HG02885 (cell line): ENCODE data around the gene ATP10A.
"Not testable (repeated sequence)": the region's sequence is repeated elsewhere in the genome, so short reads cannot be mapped to it uniquely, and the experiment has no call there.

Experiments used
- ATAC-seq: cut with Tn5 transposase; IDR thresholded peaks from one replicate; pipeline ENCODE4 v1.9.1; 2021; ENCODE audit warnings: mild to moderate bottlenecking; ENCODE audit not compliant: unreplicated experiment, poor library complexity

ATP10A gene

DNA sequence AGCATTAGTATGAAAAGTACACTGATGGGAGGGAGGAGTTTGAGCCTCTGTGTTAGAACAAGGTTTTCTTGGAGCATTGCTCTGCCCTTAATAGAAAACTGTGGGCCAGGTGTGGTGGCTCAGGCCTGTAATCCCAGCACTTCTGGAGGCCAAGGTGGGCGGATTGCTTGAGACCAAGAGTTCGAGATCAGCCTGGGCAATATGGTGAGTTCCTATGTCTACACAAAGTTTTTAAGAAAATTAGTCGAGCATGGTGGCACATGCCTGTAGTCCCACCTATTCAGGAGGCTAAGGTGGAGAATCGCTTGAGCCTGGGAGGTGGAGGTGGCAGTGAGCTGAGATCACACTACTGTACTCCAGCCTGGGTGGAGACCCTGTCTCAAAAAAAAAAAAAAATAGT, 103.7 kb downstream of the ATP10A start:
- no peak for ATAC-seq

GRCh38 chr15:25758612-25759011, 104.5 kb downstream of the ATP10A start:
- not testable (repeated sequence) for ATAC-seq

GRCh38 chr15:25743548-25744275, 119.4 kb downstream of the ATP10A start:
- ATAC-seq, result no peak

GRCh38 chr15:25742776-25743547, 120.2 kb downstream of the ATP10A start:
- ATAC-seq, result no peak

DNA sequence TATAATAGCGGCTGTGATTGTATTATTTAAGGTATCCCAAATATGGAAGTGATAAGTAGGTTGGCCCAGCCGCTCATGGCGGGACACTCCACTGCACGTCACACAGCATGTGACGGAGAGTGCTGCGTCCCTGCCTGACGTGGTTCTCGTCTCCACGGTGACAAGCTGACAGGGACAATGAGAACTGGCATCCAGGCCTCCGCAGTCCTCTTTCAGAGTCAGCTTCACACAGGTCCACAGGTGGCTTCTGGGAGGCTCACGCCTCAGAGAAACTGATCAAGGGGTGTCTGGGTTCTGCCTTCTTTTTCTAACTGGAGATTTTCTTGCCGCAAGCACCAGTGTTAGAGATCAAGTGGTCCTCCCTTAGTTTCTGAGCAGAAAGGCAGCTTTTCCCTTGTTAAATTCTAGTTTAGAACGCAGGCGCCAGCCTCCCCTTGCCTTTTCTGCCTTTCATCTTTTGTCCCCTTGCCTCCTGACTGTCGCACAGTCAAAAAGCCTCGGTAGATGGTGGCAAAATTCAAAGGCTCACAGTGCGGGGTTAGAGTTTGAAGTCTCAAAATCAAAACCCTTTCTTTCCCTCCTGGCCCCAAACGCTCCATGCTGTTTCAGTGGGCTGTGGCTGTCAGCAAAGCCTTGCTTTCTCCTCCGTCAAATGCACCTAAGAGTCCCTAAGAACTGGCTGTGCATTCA, 120.9 kb downstream of the ATP10A start:
- ATAC-seq, result no peak

DNA sequence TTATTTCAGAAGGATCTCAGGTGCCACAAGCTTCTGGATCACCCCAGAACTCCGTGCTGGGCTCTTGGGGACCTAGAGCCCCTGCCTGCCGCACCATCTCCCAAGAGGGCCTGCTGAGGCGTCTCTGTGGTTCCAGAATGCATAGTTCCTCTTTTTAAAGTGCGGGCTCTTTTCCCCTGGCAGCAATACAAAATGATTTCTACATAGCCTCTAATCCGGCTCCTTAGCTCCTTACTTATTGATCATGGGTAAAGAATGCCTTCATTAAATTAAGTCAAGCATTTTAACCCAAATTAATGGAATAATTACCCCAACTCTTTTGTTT, 121.9 kb downstream of the ATP10A start:
- no peak for ATAC-seq

DNA sequence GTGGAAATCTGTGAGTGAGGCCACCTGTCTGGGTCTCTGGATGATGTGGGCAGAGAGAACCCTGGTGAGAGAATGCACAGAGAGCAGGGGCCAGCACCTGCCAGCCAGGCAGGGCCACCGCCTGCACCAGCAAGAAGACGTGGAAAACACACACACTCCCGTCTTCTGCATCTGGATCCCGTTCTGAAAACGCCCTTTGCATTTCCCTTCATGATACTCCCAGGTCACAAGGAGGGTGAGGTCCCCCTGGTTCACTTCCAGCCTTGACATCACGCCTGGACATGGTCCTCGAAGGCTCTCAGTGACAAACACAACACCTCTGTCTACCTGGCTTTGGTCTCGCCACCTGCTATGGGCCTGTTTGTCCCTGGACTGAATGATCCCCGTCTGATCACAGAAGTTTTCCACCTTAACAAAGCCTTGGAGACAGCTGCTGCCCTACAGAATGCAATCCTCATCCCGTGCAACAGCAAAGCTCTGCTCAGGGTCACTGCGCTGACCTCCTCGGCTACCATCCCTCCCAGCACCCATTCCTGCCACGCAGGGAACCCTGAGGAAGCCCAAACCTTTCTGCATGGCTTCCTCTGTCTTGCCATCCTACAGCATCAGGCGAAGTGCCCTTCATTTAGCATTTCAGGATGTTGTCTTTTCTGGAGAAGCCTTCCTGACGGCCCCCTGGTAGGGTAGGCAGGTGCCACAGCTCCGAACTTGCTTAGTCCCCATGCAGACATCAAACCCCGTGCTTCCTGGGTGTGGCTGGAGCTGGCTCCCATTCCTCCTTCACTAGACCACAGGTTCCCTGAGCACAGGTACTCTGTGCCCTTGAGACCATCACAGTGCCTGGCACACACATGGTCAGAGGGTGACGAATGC, 122.5 kb downstream of the ATP10A start:
- no peak for ATAC-seq

DNA sequence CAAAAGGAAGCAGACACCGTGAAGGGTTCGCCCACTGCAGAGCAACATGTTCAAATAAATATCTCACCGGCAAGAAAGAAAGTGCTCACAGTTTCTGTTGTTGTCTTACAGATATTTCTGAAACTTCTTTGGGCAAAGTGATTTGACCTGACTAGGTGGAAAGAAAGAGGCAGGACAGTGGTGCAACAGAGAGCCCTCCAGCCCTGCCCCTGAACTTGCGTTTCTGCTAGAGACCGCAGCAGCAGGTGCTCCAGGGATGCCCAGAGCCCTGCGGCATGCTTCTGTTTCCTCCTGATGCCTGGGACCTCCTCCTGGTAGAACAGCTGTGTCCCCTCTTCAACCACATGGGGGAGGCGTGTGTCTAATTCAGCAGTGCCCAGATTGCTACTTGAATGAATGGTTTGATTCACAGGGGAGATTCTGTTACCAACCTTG, 123.4 kb downstream of the ATP10A start:
- ATAC-seq, result no peak

DNA sequence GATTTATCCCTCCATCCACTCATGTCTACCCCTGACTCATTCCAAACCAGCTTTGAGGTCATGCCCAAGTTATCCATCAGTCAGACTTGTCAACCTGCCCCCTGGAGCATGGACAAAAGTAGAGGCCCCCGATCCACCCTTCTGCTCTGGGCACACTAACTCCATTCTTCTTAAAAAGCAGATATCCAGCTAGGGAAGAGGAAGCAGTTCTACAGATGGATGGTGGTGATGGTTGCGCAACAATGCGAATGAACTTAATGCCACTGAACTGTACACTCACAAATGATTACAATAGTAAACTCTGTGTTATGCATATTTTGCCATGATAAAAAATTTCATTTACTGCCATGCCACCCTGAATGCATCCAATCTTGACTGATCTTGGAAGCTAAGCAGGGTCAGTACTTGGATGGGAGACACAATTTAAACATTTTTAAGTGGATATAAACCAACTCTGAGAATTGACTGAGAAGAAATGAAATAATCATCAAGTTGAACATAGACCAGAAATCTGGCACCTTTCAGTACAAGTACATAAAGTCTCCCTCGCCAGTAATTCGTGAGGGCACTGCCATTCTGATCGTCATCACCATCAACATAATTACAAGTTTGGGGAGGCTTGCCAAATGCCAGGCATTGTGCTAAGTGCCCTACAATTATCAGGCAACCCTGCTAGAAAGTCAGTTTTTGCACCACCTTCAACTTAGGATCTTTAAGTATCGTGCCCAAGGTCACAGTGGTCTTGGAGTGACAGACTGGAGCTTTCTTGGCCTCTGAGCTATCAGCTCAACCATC, 124.8 kb downstream of the ATP10A start:
- no peak for ATAC-seq

DNA sequence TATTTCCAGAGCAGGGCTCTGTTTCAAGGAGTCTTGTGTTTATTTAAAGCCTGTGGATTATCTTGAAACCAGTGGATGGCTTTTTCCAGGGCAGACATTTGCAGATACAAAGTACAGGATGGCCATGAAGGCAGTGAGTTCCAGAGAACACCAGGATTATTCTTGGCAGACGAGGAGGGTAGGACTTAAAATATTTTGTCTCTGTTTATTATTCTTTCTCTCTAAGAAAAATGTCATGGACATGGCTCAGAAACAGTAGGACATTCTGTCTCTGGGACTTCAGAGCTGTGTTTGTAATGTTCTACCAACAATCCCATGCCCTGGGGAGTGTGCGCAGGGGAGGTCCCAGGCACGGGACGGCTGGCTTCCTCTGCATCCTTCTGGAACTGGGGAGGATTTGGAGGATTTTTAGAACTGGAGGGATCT, 125.9 kb downstream of the ATP10A start:
- no peak for ATAC-seq

- ATAC-seq, result no peak
Observed at GRCh38 chr15:25736461-25736860, 126.7 kb downstream of the ATP10A start.

DNA sequence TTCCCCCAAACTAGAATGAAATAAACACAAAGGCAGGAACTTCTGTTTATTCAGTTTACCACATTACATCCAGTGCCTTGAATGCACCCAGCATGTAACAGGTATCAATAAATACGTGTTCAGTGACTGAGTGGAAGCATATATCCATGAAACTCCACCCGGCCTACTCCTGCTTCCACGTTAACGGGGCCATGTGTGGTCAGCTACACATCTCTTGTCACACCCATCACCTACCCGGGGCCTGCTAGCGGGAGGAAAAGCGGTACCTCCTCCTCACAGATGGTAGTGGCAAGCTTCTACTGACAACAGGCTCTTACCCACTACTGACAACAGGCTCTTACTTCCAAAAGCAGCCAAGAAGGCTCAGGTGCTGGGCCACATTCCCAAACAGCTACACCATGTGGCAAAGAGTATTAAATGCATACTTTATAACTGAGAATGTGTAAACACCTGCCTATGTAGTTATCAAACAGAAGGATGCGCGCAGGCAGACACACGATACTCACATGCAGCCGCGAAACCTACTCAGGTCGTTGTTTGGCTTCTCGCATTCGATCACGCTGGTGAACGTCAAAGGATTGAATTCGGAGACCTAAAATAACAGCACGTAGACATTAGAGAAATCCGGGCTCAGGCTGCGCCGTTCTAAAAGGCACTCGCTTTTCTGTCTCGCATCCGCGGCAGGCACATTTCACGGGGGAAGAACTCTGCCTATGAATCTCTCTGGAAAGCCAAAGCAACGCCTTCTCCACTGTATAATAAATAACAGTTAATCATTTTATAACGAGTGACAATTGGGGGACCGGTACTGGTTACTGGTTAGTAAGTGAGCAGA, 127.4 kb downstream of the ATP10A start:
- no peak for ATAC-seq

- no peak for ATAC-seq
Observed at GRCh38 chr15:25734680-25735355, 128.3 kb downstream of the ATP10A start.

DNA sequence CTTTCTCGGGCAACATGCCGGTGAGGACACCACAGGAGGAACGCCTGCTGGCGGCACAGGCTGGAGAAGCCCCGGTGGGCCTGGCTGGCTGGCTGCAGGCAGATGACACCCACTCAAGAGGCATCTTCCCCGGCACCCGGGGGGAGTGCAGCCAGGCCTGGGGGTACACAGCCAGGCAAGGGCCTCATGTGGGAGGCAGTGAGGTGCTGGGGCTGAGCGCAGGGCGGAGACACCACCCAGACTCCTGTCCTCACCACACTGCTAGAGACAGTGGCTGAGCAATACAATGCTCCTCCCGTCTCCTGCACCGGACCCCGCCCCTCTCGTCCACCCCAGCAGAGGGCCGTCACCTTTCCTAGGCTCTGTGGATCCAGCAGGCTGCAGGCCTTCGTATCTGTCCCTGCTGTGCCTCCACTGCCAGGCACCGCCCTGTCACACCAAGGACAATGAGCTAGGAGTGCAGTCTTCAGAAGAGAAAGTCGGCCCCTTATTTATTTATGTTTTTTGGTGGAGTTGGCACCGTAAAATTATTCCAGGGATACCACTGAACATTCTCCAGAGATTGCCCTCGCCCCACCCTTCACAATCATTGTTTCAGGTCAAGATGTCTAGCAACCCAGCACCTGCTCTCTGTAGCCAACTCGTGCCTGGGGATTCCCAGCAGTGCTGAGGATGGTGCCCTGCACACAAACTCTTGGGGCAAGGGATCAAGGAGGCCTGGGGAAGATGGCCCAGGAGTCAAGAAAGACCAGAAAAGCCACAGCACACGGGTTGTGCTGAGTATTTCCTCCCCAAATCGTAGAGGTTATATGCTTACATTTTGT, 129.1 kb downstream of the ATP10A start:
- no peak for ATAC-seq

GRCh38 chr15:25733036-25733855, 129.9 kb downstream of the ATP10A start:
- no peak for ATAC-seq

DNA sequence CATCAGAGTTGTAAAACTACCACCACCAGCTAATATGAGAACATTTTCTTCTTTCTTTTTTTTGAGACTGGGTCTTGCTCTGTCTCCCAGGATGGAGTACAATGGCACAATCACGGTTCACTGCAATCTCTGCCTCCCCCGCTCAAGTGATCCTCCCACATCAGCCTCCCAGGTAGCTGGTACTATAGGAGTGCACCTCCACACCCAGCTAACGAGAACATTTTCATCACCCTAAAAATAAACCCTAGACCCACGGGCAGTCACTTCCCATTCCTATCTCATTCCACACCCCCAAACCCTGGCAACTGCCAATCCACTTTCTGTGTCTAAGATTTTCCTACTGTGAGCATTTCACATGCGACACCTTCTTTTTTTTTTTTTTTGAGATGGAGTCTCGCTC, 130.9 kb downstream of the ATP10A start:
- no peak for ATAC-seq

DNA sequence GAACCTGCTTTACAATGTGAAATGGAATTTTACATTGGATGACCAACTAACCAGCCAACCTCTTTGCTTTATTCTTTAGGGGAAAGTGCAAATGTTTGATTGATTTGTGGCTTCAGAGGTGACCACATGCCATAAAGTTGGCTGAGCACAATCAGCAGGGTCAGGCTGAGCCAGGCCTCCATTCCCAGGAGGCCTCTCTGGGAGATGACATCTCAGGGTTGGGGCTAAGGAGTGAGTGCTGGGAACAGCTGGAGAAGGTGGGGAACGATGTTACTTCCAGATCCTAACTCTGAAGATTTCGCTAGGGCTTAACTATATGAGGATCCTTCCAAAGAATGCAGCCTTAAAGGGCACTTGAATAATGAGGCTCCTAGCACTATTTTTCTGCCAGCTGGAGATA, 131.7 kb downstream of the ATP10A start:
- ATAC-seq, result no peak
